Prostate gland (tissue), 2 donors: ENCODE data around the gene CHDH. TPM values are rescaled to one million over a fixed set of nuclear protein-coding genes. Genes with fewer than 3 reads are reported as not detected.

Experiments used
- DNase-seq: peaks from one replicate; pipeline ENCODE4 v3.0.0-alpha.2; 2019; ENCODE audit warnings: low spot score
- H3K27ac ChIP-seq, 2 donors: fragments of 200-600 bp; sonication (generic); 2 replicates each; pipeline ENCODE4 v1.5.1; 2017 to 2019
- H3K27me3 ChIP-seq: fragments of 200-600 bp; sonication (generic); replicated peaks from 2 replicates; pipeline ENCODE4 v1.5.1; 2019; ENCODE audit not compliant: insufficient read depth
- H3K36me3 ChIP-seq, 2 donors: fragments of 200-600 bp; sonication (generic); 1 replicate in 1 of 2; 2 replicates in 1 of 2; pipeline versions ENCODE4 v1.5.1 to v1.8.1; 2017 to 2019
- H3K4me1 ChIP-seq: fragments of 200-600 bp; sonication (generic); replicated peaks from 2 replicates; pipeline ENCODE4 v1.5.1; 2019
- H3K4me3 ChIP-seq, 2 donors: fragments of 200-600 bp; sonication (generic); 2 replicates each; pipeline ENCODE4 v1.5.1; 2017 to 2019
- H3K9me3 ChIP-seq: fragments of 200-600 bp; sonication (generic); 2 replicates; pipeline ENCODE4 v1.5.1; 2017
- POLR2A ChIP-seq: fragments of 450-650 bp; IDR thresholded peaks from one replicate; pipeline ENCODE4 v1.6.1; 2016; ENCODE audit warnings: antibody characterized with exemption, mild to moderate bottlenecking
- POLR2AphosphoS5 ChIP-seq: sonication (generic); formaldehyde crosslinking; IDR thresholded peaks from one replicate; pipeline ENCODE4 v1.6.1; 2017; ENCODE audit warnings: antibody characterized with exemption
- WGBS: methylation state at CpG from one replicate; pipeline ENCODE4 v1.1.5; 2018; 5-methylcytosine and 5-hydroxymethylcytosine counted together
- intact Hi-C: fragments of 100-400 bp; cut with DNase I; formaldehyde crosslinking; loops from one replicate; pipeline ENCODE4 v1.14.2; 2022
- total RNA-seq, 2 donors: library from RNA; depleted of rRNA; stranded (reverse); fragments of >200 nt; gene quantifications; one replicate each; pipeline ENCODE4 v1.1.0, GENCODE V29; 2016
- TF ChIP-seq, protein P1 (sequence below), 4 experiments: fragments of 200-600 bp in 2 of 4; fragments of 450-650 bp in 2 of 4; sonication (generic) in 2 of 4; IDR thresholded peaks; 1 replicate in 3 of 4; 2 replicates in 1 of 4; pipeline ENCODE4 v1.5.1; 2016 to 2019; ENCODE audit warnings: antibody characterized with exemption in 4 of 4, mild to moderate bottlenecking in 2 of 4, moderate library complexity in 2 of 4

The CHDH gene
- total RNA-seq, 2 donors from 2014 or later = 40.2 to 43.9 TPM

DNA sequence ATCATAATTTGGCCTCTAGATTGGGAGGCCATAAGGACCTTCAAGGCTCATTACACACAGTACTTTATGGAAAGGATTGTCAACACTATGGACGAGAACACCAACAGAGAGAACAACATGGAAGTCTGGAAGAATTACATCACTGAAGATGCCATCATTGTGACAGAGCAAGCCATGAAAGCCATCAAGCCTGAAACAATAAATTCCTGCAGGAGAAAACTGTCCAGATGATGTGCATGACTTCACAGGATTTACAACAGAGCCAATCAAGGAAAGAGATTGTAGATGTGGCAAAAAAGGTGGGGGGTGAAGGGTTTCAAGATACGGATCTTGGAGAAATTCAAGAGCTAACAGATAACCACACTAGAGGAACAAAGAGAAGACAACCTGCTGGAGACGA lies 16.0 kb upstream of the CHDH start:
- Histone ChIP-seq H3K4me3 (no peak overlapping the region), H3K27ac (no peak overlapping the region), H3K4me1 (no peaks in the 10 kb centered on the region), H3K9me3 (no peaks in the 10 kb centered on the region), H3K27me3 (no peaks in the 10 kb centered on the region), H3K36me3 (peaks cover 0 to 8% of the 10 kb centered on the region in 2 donors)
- WGBS = 82% methylated on average over 3 of the region's 3 CpGs
- intact Hi-C loops = no loop called here
- TF ChIP-seq, protein P1, sequence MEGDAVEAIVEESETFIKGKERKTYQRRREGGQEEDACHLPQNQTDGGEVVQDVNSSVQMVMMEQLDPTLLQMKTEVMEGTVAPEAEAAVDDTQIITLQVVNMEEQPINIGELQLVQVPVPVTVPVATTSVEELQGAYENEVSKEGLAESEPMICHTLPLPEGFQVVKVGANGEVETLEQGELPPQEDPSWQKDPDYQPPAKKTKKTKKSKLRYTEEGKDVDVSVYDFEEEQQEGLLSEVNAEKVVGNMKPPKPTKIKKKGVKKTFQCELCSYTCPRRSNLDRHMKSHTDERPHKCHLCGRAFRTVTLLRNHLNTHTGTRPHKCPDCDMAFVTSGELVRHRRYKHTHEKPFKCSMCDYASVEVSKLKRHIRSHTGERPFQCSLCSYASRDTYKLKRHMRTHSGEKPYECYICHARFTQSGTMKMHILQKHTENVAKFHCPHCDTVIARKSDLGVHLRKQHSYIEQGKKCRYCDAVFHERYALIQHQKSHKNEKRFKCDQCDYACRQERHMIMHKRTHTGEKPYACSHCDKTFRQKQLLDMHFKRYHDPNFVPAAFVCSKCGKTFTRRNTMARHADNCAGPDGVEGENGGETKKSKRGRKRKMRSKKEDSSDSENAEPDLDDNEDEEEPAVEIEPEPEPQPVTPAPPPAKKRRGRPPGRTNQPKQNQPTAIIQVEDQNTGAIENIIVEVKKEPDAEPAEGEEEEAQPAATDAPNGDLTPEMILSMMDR (IDR thresholded peaks at IDR 0.05) = no peak
- no peak for TF ChIP-seq POLR2A
- no peak for TF ChIP-seq POLR2AphosphoS5
- no peak for DNase-seq

DNA sequence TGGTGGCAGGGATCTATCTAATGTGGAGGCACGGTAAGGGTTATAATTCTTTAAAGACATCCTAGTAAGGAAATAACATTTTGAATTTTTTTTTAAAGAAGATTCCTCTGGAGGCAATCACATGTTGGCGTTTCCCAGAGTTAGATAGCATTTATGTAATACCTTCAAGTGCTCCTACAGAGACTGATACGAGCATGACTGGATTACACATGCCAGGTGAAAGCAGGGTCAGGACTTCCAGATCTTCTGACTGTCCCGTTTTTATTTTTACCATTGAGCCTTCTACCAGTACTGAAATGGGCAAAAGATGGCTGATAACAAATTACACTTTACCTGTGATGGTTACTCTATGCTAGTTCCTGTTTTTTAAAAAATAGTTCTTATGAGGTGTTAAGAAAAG lies 14.0 kb upstream of the CHDH start:
- TF ChIP-seq POLR2A = no peak
- TF ChIP-seq, protein P1 (IDR thresholded peaks at IDR 0.05) = no peak
- H3K9me3 ChIP-seq = no peaks in the 10 kb centered on the region
- 85% methylated on average over 4 of the region's 4 CpGs for WGBS
- H3K27me3 ChIP-seq = no peaks in the 10 kb centered on the region
- no peak overlapping the region for H3K27ac ChIP-seq
- H3K36me3 ChIP-seq = peaks cover 0 to 8% of the 10 kb centered on the region in 2 donors
- no peak for DNase-seq
- intact Hi-C loops = no loop called here
- no peaks in the 10 kb centered on the region for H3K4me1 ChIP-seq
- H3K4me3 ChIP-seq = no peak overlapping the region

DNA sequence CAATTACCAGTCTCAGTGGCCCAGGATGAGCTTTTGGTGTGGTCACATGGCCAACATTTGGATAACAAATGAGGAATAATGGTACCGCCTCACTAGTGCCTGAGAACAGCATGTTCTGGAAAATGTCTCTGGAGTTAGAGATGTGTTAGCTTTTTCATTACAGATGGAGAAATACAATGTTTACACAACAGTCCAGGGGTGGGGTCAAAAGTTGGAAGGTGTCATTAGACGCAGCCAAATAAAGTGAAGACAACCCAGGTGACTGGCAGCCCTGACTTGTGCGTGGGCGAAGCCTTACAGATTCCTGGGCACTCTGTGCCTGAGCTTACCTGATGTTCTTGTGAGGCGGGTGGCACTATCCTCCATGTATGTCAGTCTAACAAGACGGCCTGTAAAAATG lies 13.0 kb upstream of the CHDH start:
- intact Hi-C loops = no loop called here
- Histone ChIP-seq H3K4me3 (no peak overlapping the region), H3K27me3 (no peaks in the 10 kb centered on the region), H3K27ac (no peak overlapping the region), H3K4me1 (no peaks in the 10 kb centered on the region), H3K36me3 (peaks cover 0 to 2% of the 10 kb centered on the region in 2 donors), H3K9me3 (no peaks in the 10 kb centered on the region)
- TF ChIP-seq POLR2A = no peak
- no peak for TF ChIP-seq POLR2AphosphoS5
- TF ChIP-seq, protein P1 (IDR thresholded peaks at IDR 0.05) = no peak
- 81% methylated on average over 6 of the region's 6 CpGs for WGBS
- DNase-seq = no peak

DNA sequence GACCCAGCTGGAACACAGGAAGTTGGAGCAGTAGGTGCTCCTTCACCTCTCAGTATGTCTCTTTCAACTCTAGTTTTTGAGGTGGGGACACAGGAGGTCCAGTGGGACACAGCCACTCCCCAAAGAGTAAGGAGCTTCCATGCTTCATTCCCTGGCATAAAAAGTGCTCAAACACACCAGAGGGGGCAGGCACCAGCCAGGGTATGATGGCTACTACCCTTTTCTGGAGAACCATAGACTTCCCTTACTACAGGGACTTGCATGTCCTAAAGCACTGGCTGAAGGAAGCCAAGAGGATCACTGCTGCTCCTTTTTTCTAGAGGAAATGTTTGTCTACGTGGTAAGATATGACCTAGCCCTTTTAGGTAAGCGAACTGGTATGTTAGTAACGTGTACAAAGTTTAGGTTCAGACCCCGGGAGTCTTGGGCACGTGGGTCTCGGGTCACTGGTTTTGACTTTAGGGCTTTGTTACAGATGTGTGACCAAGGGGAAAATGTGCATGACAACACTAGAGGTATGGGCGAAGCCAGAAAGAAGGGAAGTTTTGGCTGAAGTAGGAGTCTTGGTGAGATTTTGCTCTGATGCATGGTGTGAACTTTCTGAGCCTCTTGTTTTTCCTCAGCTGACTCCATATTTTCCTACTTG lies 12.0 kb upstream of the CHDH start:
- no peaks in the 10 kb centered on the region for H3K27me3 ChIP-seq
- no peaks in the 10 kb centered on the region for H3K4me1 ChIP-seq
- TF ChIP-seq POLR2AphosphoS5 (no peak), POLR2A (no peak)
- TF ChIP-seq, protein P1 (IDR thresholded peaks at IDR 0.05) = no peak
- H3K4me3 ChIP-seq = no peak overlapping the region
- WGBS = 91% methylated on average over 7 of the region's 7 CpGs
- intact Hi-C loops = no loop called here
- no peaks in the 10 kb centered on the region for H3K36me3 ChIP-seq
- no peak for DNase-seq
- H3K27ac ChIP-seq = no peak overlapping the region
- no peaks in the 10 kb centered on the region for H3K9me3 ChIP-seq

DNA sequence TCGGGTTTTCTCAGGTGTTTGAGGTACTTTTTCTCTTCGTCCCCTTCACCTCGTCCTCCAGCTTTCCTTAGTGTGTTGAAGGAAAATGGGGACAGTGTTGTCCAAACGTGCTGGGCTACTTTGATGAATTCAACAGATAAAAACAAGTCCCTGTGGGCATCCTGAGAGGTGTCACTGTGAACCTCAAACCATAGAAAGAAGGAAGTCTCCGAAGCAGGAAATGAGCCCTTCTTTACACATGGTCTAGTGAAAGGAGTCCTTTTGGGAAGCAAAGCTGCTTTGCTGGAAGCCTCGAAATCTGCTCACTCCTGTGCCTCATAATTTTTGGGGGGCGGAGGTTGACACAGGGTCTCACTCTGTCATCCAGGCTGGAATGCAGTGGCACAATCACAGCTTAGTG lies 10.7 kb upstream of the CHDH start:
- intact Hi-C loops = no loop called here
- 81% methylated on average over 7 of the region's 7 CpGs for WGBS
- Histone ChIP-seq H3K4me3 (no peak overlapping the region), H3K9me3 (no peaks in the 10 kb centered on the region), H3K4me1 (no peaks in the 10 kb centered on the region), H3K27ac (no peak overlapping the region), H3K27me3 (no peaks in the 10 kb centered on the region), H3K36me3 (no peaks in the 10 kb centered on the region)
- TF ChIP-seq POLR2A (no peak), POLR2AphosphoS5 (no peak)
- TF ChIP-seq, protein P1 (IDR thresholded peaks at IDR 0.05) = no peak
- DNase-seq = no peak
